Measurements from ENCODE around the gene KHK. TPM values are rescaled to one million over a fixed set of nuclear protein-coding genes. Genes with fewer than 3 reads are reported as not detected.

The KHK gene
- total and polyA plus RNA-seq, 9 donors: 1.3 to 10.7 (median 5.2) TPM

GRCh38 chr2:27128668-27129571, 42.3 kb downstream of the KHK start:
- 51 to 61% (median 60%) methylated on average over 11 of the region's 11 CpGs for WGBS, 3 donors
- Histone ChIP-seq H3K36me3 (no peaks in the 10 kb centered on the region), H3K27ac (no peak overlapping the region), H3K9me3 (no peaks in the 10 kb centered on the region), H3K4me3 (no peak overlapping the region), H3K27me3 (no peaks in the 10 kb centered on the region), H3K4me1 (ENCODE audit: insufficient read depth) (peaks cover 6% of the 10 kb centered on the region)
- no peak for DNase-seq
- TF ChIP-seq POLR2A (IDR thresholded peaks at IDR 0.05) (no peak), EP300 (IDR thresholded peaks at IDR 0.05) (no peak), CTCF (IDR thresholded peaks at IDR 0.05) (no peak)
- intact Hi-C loops (cut with DNase I): no loop called here

GRCh38 chr2:27130396-27130795, 43.8 kb downstream of the KHK start:
- H3K36me3 ChIP-seq: no peaks in the 10 kb centered on the region
- no peak overlapping the region for H3K27ac ChIP-seq
- intact Hi-C loops (cut with DNase I): loop anchor here in 3 of 4 donors (5.0 kb wide), 2 partner anchors 57 to 62 kb away; no protein-coding TSS in a partner anchor
- H3K9me3 ChIP-seq: no peaks in the 10 kb centered on the region
- H3K27me3 ChIP-seq: no peaks in the 10 kb centered on the region
- 71 to 86% (median 81%) methylated on average over 10 of the region's 10 CpGs for WGBS, 3 donors
- TF ChIP-seq EP300 (IDR thresholded peaks at IDR 0.05): no peak
- no peak for TF ChIP-seq POLR2A (IDR thresholded peaks at IDR 0.05)
- no peak for TF ChIP-seq CTCF (IDR thresholded peaks at IDR 0.05)
- no peak for DNase-seq
- H3K4me3 ChIP-seq: no peak overlapping the region
- H3K4me1 ChIP-seq (ENCODE audit: insufficient read depth): peaks cover 6% of the 10 kb centered on the region

- no peaks in the 10 kb centered on the region for H3K9me3 ChIP-seq
- WGBS, 3 donors: 77 to 82% (median 79%) methylated on average over 9 to 11 of the region's 11 CpGs
- H3K27ac ChIP-seq: no peak overlapping the region
- H3K4me1 ChIP-seq (ENCODE audit: insufficient read depth): peaks cover 6% of the 10 kb centered on the region
- H3K4me3 ChIP-seq: no peak overlapping the region
- H3K36me3 ChIP-seq: no peaks in the 10 kb centered on the region
- DNase-seq: no peak
- no peak for TF ChIP-seq POLR2A (IDR thresholded peaks at IDR 0.05)
- TF ChIP-seq EP300 (IDR thresholded peaks at IDR 0.05): no peak
- TF ChIP-seq CTCF (IDR thresholded peaks at IDR 0.05): no peak
- H3K27me3 ChIP-seq: no peaks in the 10 kb centered on the region
- intact Hi-C loops (cut with DNase I): loop anchor here in 3 of 4 donors (5.0 kb wide), 2 partner anchors 56 to 61 kb away; no protein-coding TSS in a partner anchor
These were observed 44.9 kb downstream of the KHK start for GRCh38 chr2:27131429-27131828.

- WGBS, 3 donors: 8 to 17% (median 11%) methylated on average over 14 of the region's 14 CpGs
- intact Hi-C loops (cut with DNase I): loop anchor here (2.0 to 5.0 kb wide), 3 partner anchors 54 to 59 kb away; no protein-coding TSS in a partner anchor
- Histone ChIP-seq H3K4me1 (ENCODE audit: insufficient read depth) (peaks cover 6% of the 10 kb centered on the region), H3K4me3 (peak overlapping the region; percentile 89), H3K27me3 (no peaks in the 10 kb centered on the region), H3K36me3 (no peaks in the 10 kb centered on the region), H3K27ac (peak overlapping the region in 1 of 2 donors; percentile 83), H3K9me3 (no peaks in the 10 kb centered on the region)
- peak in 1 of 5 donors; percentile 59 for DNase-seq
- no peak for TF ChIP-seq POLR2A (IDR thresholded peaks at IDR 0.05)
- TF ChIP-seq CTCF (IDR thresholded peaks at IDR 0.05): no peak
- no peak for TF ChIP-seq EP300 (IDR thresholded peaks at IDR 0.05)
These were observed 46.8 kb downstream of the KHK start for GRCh38 chr2:27133195-27133875.
